Measurements from ENCODE around the gene KCNQ2. TPM values are rescaled to one million over a fixed set of nuclear protein-coding genes. Genes with fewer than 3 reads are reported as not detected.

KCNQ2 gene
- total and polyA plus RNA-seq, 4 donors = 30.7 to 155 (median 103) TPM

GRCh38 chr20:63473555-63474449 lies 1.3 kb upstream of the KCNQ2 start:
- H3K4me3 ChIP-seq (ENCODE audit: low read depth, low read length) = no peak overlapping the region
- peaks cover 59% of the 10 kb centered on the region for H3K4me1 ChIP-seq (ENCODE audit: control insufficient read depth, insufficient read depth, low read length)
- H3K36me3 ChIP-seq (ENCODE audit: control insufficient read depth, insufficient read depth, low read length) = peaks cover 17% of the 10 kb centered on the region
- peaks cover 25% of the 10 kb centered on the region for H3K27me3 ChIP-seq (ENCODE audit: control insufficient read depth, insufficient read depth, low read length)
- DNase-seq (ENCODE audit: low read depth in 4 of 6, low spot score in 6 of 6) = peak in 1 of 6 donors; percentile 78
- H3K27ac ChIP-seq (ENCODE audit: low read depth, low read length) = no peak overlapping the region
- H3K9me3 ChIP-seq (ENCODE audit: control insufficient read depth, insufficient read depth, low read length) = no peaks in the 10 kb centered on the region
- 39% methylated on average over 30 of the region's 30 CpGs for WGBS (ENCODE audit: insufficient coverage)

- H3K4me1 ChIP-seq (ENCODE audit: control insufficient read depth, insufficient read depth, low read length) = peaks cover 68% of the 10 kb centered on the region
- DNase-seq (ENCODE audit: low read depth in 4 of 6, low spot score in 6 of 6) = no peak
- H3K27me3 ChIP-seq (ENCODE audit: control insufficient read depth, insufficient read depth, low read length) = peaks cover 25% of the 10 kb centered on the region
- H3K4me3 ChIP-seq (ENCODE audit: low read depth, low read length) = no peak overlapping the region
- no peak overlapping the region for H3K27ac ChIP-seq (ENCODE audit: low read depth, low read length)
- no peaks in the 10 kb centered on the region for H3K9me3 ChIP-seq (ENCODE audit: control insufficient read depth, insufficient read depth, low read length)
- WGBS (ENCODE audit: insufficient coverage) = 47% methylated on average over 7 of the region's 13 CpGs
- H3K36me3 ChIP-seq (ENCODE audit: control insufficient read depth, insufficient read depth, low read length) = peaks cover 24% of the 10 kb centered on the region
These were observed 471 bp upstream of the KCNQ2 start for GRCh38 chr20:63472862-63473390.

- 0% methylated on average over 27 of the region's 27 CpGs for WGBS (ENCODE audit: insufficient coverage)
- no peaks in the 10 kb centered on the region for H3K9me3 ChIP-seq (ENCODE audit: control insufficient read depth, insufficient read depth, low read length)
- DNase-seq (ENCODE audit: low read depth in 4 of 6, low spot score in 6 of 6) = no peak
- H3K4me3 ChIP-seq (ENCODE audit: low read depth, low read length) = peak overlapping the region; percentile 40
- H3K4me1 ChIP-seq (ENCODE audit: control insufficient read depth, insufficient read depth, low read length) = peaks cover 67% of the 10 kb centered on the region
- H3K27me3 ChIP-seq (ENCODE audit: control insufficient read depth, insufficient read depth, low read length) = peaks cover 25% of the 10 kb centered on the region
- H3K36me3 ChIP-seq (ENCODE audit: control insufficient read depth, insufficient read depth, low read length) = peaks cover 29% of the 10 kb centered on the region
- H3K27ac ChIP-seq (ENCODE audit: low read depth, low read length) = no peak overlapping the region
These were observed 806 bp downstream of the KCNQ2 start for GRCh38 chr20:63471717-63471980.

DNA sequence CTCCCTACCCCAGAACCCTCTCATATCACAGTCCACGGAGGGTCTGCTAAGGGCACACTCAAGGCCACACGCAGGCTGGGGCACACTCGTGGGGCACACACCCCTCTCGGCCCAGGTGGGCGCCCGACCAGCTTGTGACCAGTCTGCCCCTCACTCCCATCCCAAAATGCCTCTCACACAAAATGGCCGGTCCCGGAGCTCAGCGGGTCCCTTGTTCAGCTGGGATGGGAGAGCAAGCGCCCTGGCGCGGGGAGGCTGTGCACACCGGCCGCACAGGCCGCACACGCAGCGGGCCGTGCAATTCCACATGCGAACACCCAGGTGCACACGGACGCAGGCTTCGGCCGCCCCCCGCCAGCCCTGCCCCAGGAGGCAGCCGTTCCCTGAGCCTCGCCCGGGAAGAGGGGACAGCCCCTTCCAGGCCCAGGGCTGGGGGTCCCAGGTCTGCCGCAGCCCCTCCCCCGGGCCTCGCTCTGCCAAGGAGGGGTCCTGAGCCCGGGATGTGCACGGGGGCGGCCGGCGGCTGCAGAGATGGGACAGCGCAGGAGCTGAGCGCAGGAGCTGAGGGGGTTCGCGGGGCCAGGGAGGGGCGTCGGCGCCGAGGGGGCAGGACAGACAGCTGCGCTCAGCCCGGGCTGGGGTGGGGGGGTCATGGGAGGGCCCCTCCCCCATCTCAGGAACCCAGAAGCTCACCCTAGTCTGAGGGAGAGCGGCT lies 1.3 kb downstream of the KCNQ2 start:
- H3K36me3 ChIP-seq (ENCODE audit: control insufficient read depth, insufficient read depth, low read length) = peaks cover 34% of the 10 kb centered on the region
- 5% methylated on average over 38 of the region's 46 CpGs for WGBS (ENCODE audit: insufficient coverage)
- peak overlapping the region; percentile 40 for H3K4me3 ChIP-seq (ENCODE audit: low read depth, low read length)
- H3K27ac ChIP-seq (ENCODE audit: low read depth, low read length) = no peak overlapping the region
- H3K9me3 ChIP-seq (ENCODE audit: control insufficient read depth, insufficient read depth, low read length) = no peaks in the 10 kb centered on the region
- H3K27me3 ChIP-seq (ENCODE audit: control insufficient read depth, insufficient read depth, low read length) = peaks cover 25% of the 10 kb centered on the region
- peak in 2 of 6 donors; percentile 52 to 53 for DNase-seq (ENCODE audit: low read depth in 4 of 6, low spot score in 6 of 6)
- peaks cover 67% of the 10 kb centered on the region for H3K4me1 ChIP-seq (ENCODE audit: control insufficient read depth, insufficient read depth, low read length)

- Histone ChIP-seq H3K36me3 (ENCODE audit: control insufficient read depth, insufficient read depth, low read length) (peaks cover 41% of the 10 kb centered on the region), H3K4me1 (ENCODE audit: control insufficient read depth, insufficient read depth, low read length) (peaks cover 72% of the 10 kb centered on the region), H3K27ac (ENCODE audit: low read depth, low read length) (no peak overlapping the region), H3K4me3 (ENCODE audit: low read depth, low read length) (peak overlapping the region; percentile 40), H3K27me3 (ENCODE audit: control insufficient read depth, insufficient read depth, low read length) (peaks cover 19% of the 10 kb centered on the region), H3K9me3 (ENCODE audit: control insufficient read depth, insufficient read depth, low read length) (no peaks in the 10 kb centered on the region)
- WGBS (ENCODE audit: insufficient coverage) = 48% methylated on average over 9 of the region's 10 CpGs
- DNase-seq (ENCODE audit: low read depth in 4 of 6, low spot score in 6 of 6) = no peak
These were observed 2.0 kb downstream of the KCNQ2 start for GRCh38 chr20:63470410-63470809.

DNA sequence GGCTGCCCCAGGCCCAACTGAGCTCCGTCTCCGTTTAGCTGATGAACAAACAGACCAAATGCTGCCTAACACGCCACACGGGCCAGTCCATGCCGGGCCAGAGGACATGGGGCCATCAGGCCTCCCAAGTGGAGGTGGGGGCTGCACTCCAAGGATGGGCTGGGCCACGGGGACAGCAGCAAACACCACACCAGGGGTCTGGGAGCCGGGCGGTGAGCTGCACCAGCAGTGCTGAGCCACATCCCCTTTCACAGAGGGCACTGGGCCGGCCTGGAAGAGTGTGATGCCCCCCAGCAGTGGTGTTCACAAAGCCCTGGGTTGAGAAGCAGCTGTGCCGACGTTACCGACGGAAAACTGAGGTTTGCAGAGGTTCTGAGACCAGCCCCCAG lies 2.7 kb downstream of the KCNQ2 start:
- Histone ChIP-seq H3K27me3 (ENCODE audit: control insufficient read depth, insufficient read depth, low read length) (peaks cover 12% of the 10 kb centered on the region), H3K4me3 (ENCODE audit: low read depth, low read length) (no peak overlapping the region), H3K36me3 (ENCODE audit: control insufficient read depth, insufficient read depth, low read length) (peaks cover 48% of the 10 kb centered on the region), H3K4me1 (ENCODE audit: control insufficient read depth, insufficient read depth, low read length) (peaks cover 72% of the 10 kb centered on the region), H3K27ac (ENCODE audit: low read depth, low read length) (no peak overlapping the region), H3K9me3 (ENCODE audit: control insufficient read depth, insufficient read depth, low read length) (no peaks in the 10 kb centered on the region)
- 44% methylated on average over 13 of the region's 13 CpGs for WGBS (ENCODE audit: insufficient coverage)
- DNase-seq (ENCODE audit: low read depth in 4 of 6, low spot score in 6 of 6) = no peak

DNA sequence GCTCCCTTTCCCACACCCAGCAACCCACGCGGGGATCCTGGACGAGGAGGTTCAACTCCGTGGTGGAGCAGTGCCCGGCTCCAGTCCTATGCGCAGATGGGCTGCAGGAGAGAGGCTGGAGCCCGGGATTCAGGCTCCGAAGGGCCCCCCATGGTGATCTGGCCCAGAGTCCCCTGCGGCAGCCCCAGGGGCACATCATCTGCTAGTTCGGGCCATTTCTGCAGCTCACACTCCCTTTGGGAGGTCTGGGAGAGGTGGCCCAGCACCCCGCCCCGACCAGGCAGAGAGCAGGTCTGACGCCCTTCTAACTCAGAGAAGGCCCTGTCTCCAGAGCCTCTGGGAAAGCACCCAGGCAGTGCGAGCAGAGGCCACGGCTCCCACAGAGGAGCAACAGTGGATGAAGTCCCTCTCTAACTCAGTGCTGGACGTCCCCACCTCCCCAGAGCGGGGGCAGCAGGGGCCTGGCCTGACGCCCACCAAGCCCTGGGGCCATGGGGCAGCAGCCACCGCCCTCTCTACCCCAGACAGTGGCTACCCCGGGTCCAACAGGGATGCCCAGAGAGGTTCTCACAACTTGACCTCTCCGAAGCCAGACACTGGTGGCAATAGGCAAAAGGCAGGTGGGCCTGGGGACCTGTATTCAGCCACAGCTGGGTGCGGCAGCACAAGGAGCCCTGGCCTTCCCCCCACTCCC lies 3.3 kb downstream of the KCNQ2 start:
- no peak for DNase-seq (ENCODE audit: low read depth in 4 of 6, low spot score in 6 of 6)

DNA sequence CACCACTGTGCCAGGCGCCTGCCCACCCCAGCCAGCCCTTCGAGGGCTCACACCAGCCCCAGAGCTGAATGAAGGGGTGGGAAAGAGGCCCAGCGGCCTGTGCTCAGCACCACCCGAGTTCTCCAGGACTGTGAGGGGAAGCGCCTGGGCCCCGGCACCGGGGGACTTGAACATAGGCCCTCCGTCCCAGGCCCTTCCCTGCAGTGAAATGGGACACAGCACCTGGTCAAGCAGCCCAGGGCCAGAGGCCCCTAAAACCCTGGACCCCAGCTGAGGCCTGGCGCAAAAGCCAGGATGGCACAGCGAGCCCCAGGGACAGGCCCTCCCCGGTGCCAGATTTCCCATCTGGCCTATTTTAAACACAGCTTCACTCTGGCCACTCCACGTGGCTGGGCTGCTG lies 4.0 kb downstream of the KCNQ2 start:
- Histone ChIP-seq H3K4me1 (ENCODE audit: control insufficient read depth, insufficient read depth, low read length) (peaks cover 72% of the 10 kb centered on the region), H3K27me3 (ENCODE audit: control insufficient read depth, insufficient read depth, low read length) (peaks cover 5% of the 10 kb centered on the region), H3K27ac (ENCODE audit: low read depth, low read length) (no peak overlapping the region), H3K36me3 (ENCODE audit: control insufficient read depth, insufficient read depth, low read length) (peaks cover 56% of the 10 kb centered on the region), H3K4me3 (ENCODE audit: low read depth, low read length) (no peak overlapping the region), H3K9me3 (ENCODE audit: control insufficient read depth, insufficient read depth, low read length) (no peaks in the 10 kb centered on the region)
- no peak for DNase-seq (ENCODE audit: low read depth in 4 of 6, low spot score in 6 of 6)
- 59% methylated on average over 12 of the region's 12 CpGs for WGBS (ENCODE audit: insufficient coverage)

More for the DNA sequence above, 3.3 kb downstream of the KCNQ2 start:
- H3K36me3 ChIP-seq (ENCODE audit: control insufficient read depth, insufficient read depth, low read length) = peaks cover 53% of the 10 kb centered on the region
- peaks cover 72% of the 10 kb centered on the region for H3K4me1 ChIP-seq (ENCODE audit: control insufficient read depth, insufficient read depth, low read length)
- WGBS (ENCODE audit: insufficient coverage) = 56% methylated on average over 18 of the region's 22 CpGs
- H3K4me3 ChIP-seq (ENCODE audit: low read depth, low read length) = no peak overlapping the region
- no peaks in the 10 kb centered on the region for H3K9me3 ChIP-seq (ENCODE audit: control insufficient read depth, insufficient read depth, low read length)
- peaks cover 7% of the 10 kb centered on the region for H3K27me3 ChIP-seq (ENCODE audit: control insufficient read depth, insufficient read depth, low read length)
- H3K27ac ChIP-seq (ENCODE audit: low read depth, low read length) = no peak overlapping the region

GRCh38 chr20:63467294-63468083 lies 5.0 kb downstream of the KCNQ2 start:
- DNase-seq (ENCODE audit: low read depth in 4 of 6, low spot score in 6 of 6) = no peak
- peaks cover 75% of the 10 kb centered on the region for H3K4me1 ChIP-seq (ENCODE audit: control insufficient read depth, insufficient read depth, low read length)
- H3K9me3 ChIP-seq (ENCODE audit: control insufficient read depth, insufficient read depth, low read length) = no peaks in the 10 kb centered on the region
- no peaks in the 10 kb centered on the region for H3K27me3 ChIP-seq (ENCODE audit: control insufficient read depth, insufficient read depth, low read length)
- H3K36me3 ChIP-seq (ENCODE audit: control insufficient read depth, insufficient read depth, low read length) = peaks cover 59% of the 10 kb centered on the region
- H3K4me3 ChIP-seq (ENCODE audit: low read depth, low read length) = no peak overlapping the region
- H3K27ac ChIP-seq (ENCODE audit: low read depth, low read length) = no peak overlapping the region
- WGBS (ENCODE audit: insufficient coverage) = 71% methylated on average over 15 of the region's 19 CpGs

Measured in spinal cord (tissue), 10 donors.